Effector memory CD4-positive, alpha-beta T cell (primary cell): ENCODE results near the gene CYB561D2.

Experiments used
- DNase-seq, 3 donors: peaks; one replicate each; pipeline ENCODE4 v3.0.0-alpha.2; 2020
- H3K27ac ChIP-seq: 2 replicates; pipeline ENCODE4 v1.7.0; 2013; ENCODE audit warnings: mild to moderate bottlenecking, low read length, moderate library complexity; ENCODE audit not compliant: insufficient read depth, poor library complexity, severe bottlenecking
- H3K27me3 ChIP-seq: replicated peaks from 2 replicates; pipeline ENCODE4 v1.7.0; 2013; ENCODE audit warnings: mild to moderate bottlenecking, low read length; ENCODE audit not compliant: insufficient read depth, control insufficient read depth, poor library complexity, severe bottlenecking
- H3K36me3 ChIP-seq: 2 replicates; pipeline ENCODE4 v1.7.0; 2013; ENCODE audit warnings: mild to moderate bottlenecking, low read length, moderate library complexity; ENCODE audit not compliant: control insufficient read depth, insufficient read depth
- H3K4me1 ChIP-seq: 2 replicates; pipeline ENCODE4 v1.7.0; 2013; ENCODE audit warnings: low read length, mild to moderate bottlenecking; ENCODE audit not compliant: control insufficient read depth, insufficient read depth, poor library complexity, severe bottlenecking
- H3K4me3 ChIP-seq: 2 replicates; pipeline ENCODE4 v1.7.0; 2013; ENCODE audit warnings: low read length, low read depth, mild to moderate bottlenecking; ENCODE audit not compliant: insufficient read depth, poor library complexity, severe bottlenecking
- H3K9me3 ChIP-seq: 2 replicates; pipeline ENCODE4 v1.7.0; 2013; ENCODE audit warnings: mild to moderate bottlenecking, low read length, moderate library complexity; ENCODE audit not compliant: control insufficient read depth

The CYB561D2 gene

GRCh38 chr3:50333744-50334328 lies 16.8 kb upstream of the CYB561D2 start:
- Histone ChIP-seq H3K4me1 (peaks cover 31% of the 10 kb centered on the region), H3K4me3 (no peak overlapping the region)

GRCh38 chr3:50334339-50335075 lies 16.2 kb upstream of the CYB561D2 start:
- Histone ChIP-seq H3K4me3 (no peak overlapping the region), H3K9me3 (no peaks in the 10 kb centered on the region), H3K27ac (peak overlapping the region; percentile 95), H3K36me3 (peaks cover 25% of the 10 kb centered on the region), H3K4me1 (peaks cover 33% of the 10 kb centered on the region), H3K27me3 (no peaks in the 10 kb centered on the region)
- DNase-seq, result no peak

More at GRCh38 chr3:50333744-50334328, 16.8 kb upstream of the CYB561D2 start:
- no peak for DNase-seq
- Histone ChIP-seq H3K9me3 (no peaks in the 10 kb centered on the region), H3K27ac (peak overlapping the region; percentile 95), H3K36me3 (peaks cover 25% of the 10 kb centered on the region), H3K27me3 (no peaks in the 10 kb centered on the region)

GRCh38 chr3:50336452-50337174 lies 14.0 kb upstream of the CYB561D2 start:
- H3K4me1 ChIP-seq, result peaks cover 52% of the 10 kb centered on the region
- peak overlapping the region; percentile 77 for H3K4me3 ChIP-seq
- H3K27me3 ChIP-seq, result no peaks in the 10 kb centered on the region
- no peak for DNase-seq
- H3K27ac ChIP-seq, result peak overlapping the region; percentile 95
- no peaks in the 10 kb centered on the region for H3K9me3 ChIP-seq
- peaks cover 7% of the 10 kb centered on the region for H3K36me3 ChIP-seq

- H3K4me1 ChIP-seq, result peaks cover 52% of the 10 kb centered on the region
- H3K27me3 ChIP-seq, result no peaks in the 10 kb centered on the region
- H3K27ac ChIP-seq, result peak overlapping the region; percentile 95
- H3K9me3 ChIP-seq, result no peaks in the 10 kb centered on the region
- DNase-seq, result peak; percentile 86 to 94 (median 90)
- no peaks in the 10 kb centered on the region for H3K36me3 ChIP-seq
- H3K4me3 ChIP-seq, result peak overlapping the region; percentile 77
Measured at GRCh38 chr3:50337175-50337861, 13.3 kb upstream of the CYB561D2 start.

GRCh38 chr3:50338965-50339364 lies 11.7 kb upstream of the CYB561D2 start:
- Histone ChIP-seq H3K27ac (peak overlapping the region; percentile 95), H3K9me3 (no peaks in the 10 kb centered on the region), H3K36me3 (no peaks in the 10 kb centered on the region), H3K27me3 (no peaks in the 10 kb centered on the region), H3K4me1 (peaks cover 45% of the 10 kb centered on the region), H3K4me3 (peak overlapping the region; percentile 77)
- no peak for DNase-seq

GRCh38 chr3:50339485-50340146 lies 11.0 kb upstream of the CYB561D2 start:
- Histone ChIP-seq H3K4me3 (peak overlapping the region; percentile 51), H3K27ac (peak overlapping the region; percentile 95), H3K4me1 (peaks cover 39% of the 10 kb centered on the region), H3K9me3 (no peaks in the 10 kb centered on the region), H3K36me3 (no peaks in the 10 kb centered on the region), H3K27me3 (no peaks in the 10 kb centered on the region)
- DNase-seq, result no peak

GRCh38 chr3:50340147-50340447 lies 10.6 kb upstream of the CYB561D2 start:
- Histone ChIP-seq H3K27me3 (no peaks in the 10 kb centered on the region), H3K36me3 (no peaks in the 10 kb centered on the region), H3K4me3 (peak overlapping the region; percentile 51), H3K9me3 (no peaks in the 10 kb centered on the region), H3K4me1 (peaks cover 36% of the 10 kb centered on the region), H3K27ac (peak overlapping the region; percentile 95)
- DNase-seq, result no peak

- DNase-seq, result peak; percentile 47 to 65 (median 48)
- H3K27me3 ChIP-seq, result no peaks in the 10 kb centered on the region
- peak within 1 kb of the TSS; percentile 95 for H3K27ac ChIP-seq
- H3K4me3 ChIP-seq, result peak within 1 kb of the TSS; percentile 51
- peaks cover 42% of the 10 kb centered on the region for H3K4me1 ChIP-seq
- no peaks in the 10 kb centered on the region for H3K36me3 ChIP-seq
- no peaks in the 10 kb centered on the region for H3K9me3 ChIP-seq
Measured at GRCh38 chr3:50340448-50341329, 10.0 kb upstream of the CYB561D2 start, which contains the start of gene RASSF1. Gene RASSF1 (minus strand): TSS chr3:50340836. CDS start chr3:50340805, 31 bp downstream.

- no peak for DNase-seq
- H3K27me3 ChIP-seq, result no peaks in the 10 kb centered on the region
- H3K27ac ChIP-seq, result peak overlapping the region; percentile 95
Measured at GRCh38 chr3:50341537-50341936, 9.1 kb upstream of the CYB561D2 start.

More at GRCh38 chr3:50341537-50341936, 9.1 kb upstream of the CYB561D2 start:
- Histone ChIP-seq H3K36me3 (no peaks in the 10 kb centered on the region), H3K4me1 (peaks cover 42% of the 10 kb centered on the region), H3K4me3 (no peak overlapping the region), H3K9me3 (no peaks in the 10 kb centered on the region)
